OCI-LY7 (cell line): ENCODE measurements around the gene TJP2.

Source experiments
- CTCF ChIP-seq: fragments of 200-600 bp; sonication (generic); conservative IDR thresholded peaks from 2 replicates; pipeline ENCODE4 v1.5.1; 2014; ENCODE audit warnings: mild to moderate bottlenecking, antibody characterized with exemption, low read length, moderate library complexity, mixed read lengths
- EZH2phosphoT487 ChIP-seq: fragments of 200-600 bp; sonication (generic); IDR thresholded peaks from 2 replicates; pipeline ENCODE4 v1.6.1; 2018; ENCODE audit warnings: low read depth, borderline replicate concordance, mild to moderate bottlenecking, mixed run types, antibody characterized with exemption, low read length, moderate library complexity, mixed read lengths

- no peak for TF ChIP-seq CTCF
- no peak for TF ChIP-seq EZH2phosphoT487
Measured at GRCh38 chr9:69213647-69214046, 39.6 kb downstream of the TJP2 start.
